ENCODE measurements around the gene FAM219B. TPM values are rescaled to one million over a fixed set of nuclear protein-coding genes. Genes with fewer than 3 reads are reported as not detected.
A peak's percentile ranks its signal among the peaks of the same experiment; 100 is the strongest.

FAM219B gene
- total and polyA plus RNA-seq, 10 of the 15 experiments (the other 5 are each of a cell fraction or from before 2014, with no cell fraction given): 7.6 to 53.2 (median 29.4) TPM

- TF ChIP-seq E4F1 (IDR thresholded peaks at IDR 0.05; ENCODE audit: borderline replicate concordance, partially characterized antibody) (no peak), RBBP5 (conservative IDR thresholded peaks at IDR 0.05) (no peak), NBN (IDR thresholded peaks at IDR 0.05) (peak; percentile 91), USF1 (IDR thresholded peaks at IDR 0.05; ENCODE audit: borderline replicate concordance, extremely low read length, insufficient read depth, low read depth, low read length) (no peak), ZNF622 (IDR thresholded peaks at IDR 0.05) (no peak), NKRF (conservative IDR thresholded peaks at IDR 0.05) (peak; percentile 83), HDGF (IDR thresholded peaks at IDR 0.05) (no peak), MTA2 (IDR thresholded peaks at IDR 0.05; ENCODE audit: low read depth) (peak; percentile 85), IRF4 (IDR thresholded peaks at IDR 0.05; ENCODE audit: low read depth, low read length) (peak; percentile 100), SIN3A (IDR thresholded peaks at IDR 0.05; ENCODE audit: low read depth, low read length) (peak; percentile 93), STAT1 (conservative IDR thresholded peaks at IDR 0.05) (no peak), IRF3 (IDR thresholded peaks at IDR 0.05) (0 out of 2 replicates have a peak, but pooled peaks have one; percentile 10), GATAD2B (conservative IDR thresholded peaks at IDR 0.05; ENCODE audit: low read depth) (peak; percentile 77), CEBPB (IDR thresholded peaks at IDR 0.05; ENCODE audit: borderline replicate concordance in 1 of 2, low read depth in 2 of 2, low read length in 2 of 2) (no peak; a peak in 1 of 4 replicates), CEBPZ (IDR thresholded peaks at IDR 0.05; ENCODE audit: low read depth, low read length) (no peak), FOXM1 (IDR thresholded peaks at IDR 0.05; ENCODE audit: low read depth, low read length) (peak; percentile 98), ETV6 (conservative IDR thresholded peaks at IDR 0.05 in 1 of 2, IDR thresholded peaks at IDR 0.05 in 1 of 2; ENCODE audit: borderline replicate concordance in 1 of 2, low read depth in 1 of 2) (peak in 1 of 2 experiments; percentile 92; a peak in 2 of 4 replicates), RELA (IDR thresholded peaks at IDR 0.05; ENCODE audit: borderline replicate concordance, partially characterized antibody) (no peak), ZSCAN29 (IDR thresholded peaks at IDR 0.05) (no peak), SP1 (IDR thresholded peaks at IDR 0.05; ENCODE audit: low read depth, low read length) (peak; percentile 80)
Observed at GRCh38 chr15:74869726-74870407, 36.8 kb downstream of the FAM219B start (continued).

Measured in GM12878 (cell line).